OCI-LY3 (cell line): ENCODE measurements around the gene SLC16A11.
"Not testable (repeated sequence)": the region's sequence is repeated elsewhere in the genome, so short reads cannot be mapped to it uniquely, and the experiment has no call there.

Experiments used
- H2AFZ ChIP-seq: fragments of 200-600, 300-600 bp; shearing (Covaris generic); 2 replicates; pipeline ENCODE4 v1.6.0; 2014; ENCODE audit warnings: antibody characterized with exemption, low read depth, low read length
- H3K27ac ChIP-seq: fragments of 200-600, 300-600 bp; sonication (generic); 2 replicates; pipeline ENCODE4 v1.5.1; 2014; ENCODE audit warnings: mild to moderate bottlenecking, low read length, moderate library complexity, mixed read lengths
- H3K27me3 ChIP-seq: fragments of 200-600, 300-600 bp; sonication (generic); 2 replicates; pipeline ENCODE4 v1.6.1; 2014; ENCODE audit warnings: low read depth, low read length, mixed read lengths
- H3K36me3 ChIP-seq: fragments of 200-600, 300-600 bp; sonication (generic); replicated peaks from 2 replicates; pipeline ENCODE3; 2014; ENCODE audit warnings: low read depth, low read length, mixed read lengths
- H3K4me1 ChIP-seq: fragments of 300-600, 200-600 bp; sonication (generic); 2 replicates; pipeline ENCODE4 v1.6.1; 2014; ENCODE audit warnings: low read length, mixed read lengths
- H3K4me2 ChIP-seq: fragments of 200-600, 300-600 bp; sonication (generic); 2 replicates; pipeline ENCODE4 v1.6.1; 2014; ENCODE audit warnings: low read length, mixed read lengths
- H3K4me3 ChIP-seq: fragments of 300-600, 200-600 bp; sonication (generic); 2 replicates; pipeline ENCODE4 v1.5.1; 2014; ENCODE audit warnings: antibody characterized with exemption, mild to moderate bottlenecking, low read length, moderate library complexity
- H3K79me2 ChIP-seq: fragments of 300-600, 200-600 bp; shearing (Covaris generic); 2 replicates; pipeline ENCODE4 v1.6.1; 2014; ENCODE audit warnings: mild to moderate bottlenecking, low read length, mixed read lengths
- H3K9ac ChIP-seq: fragments of 300-600, 200-600 bp; shearing (Covaris generic); 2 replicates; pipeline ENCODE4 v1.6.0; 2014; ENCODE audit warnings: mild to moderate bottlenecking, low read length, moderate library complexity
- H3K9me3 ChIP-seq: fragments of 200-600, 300-600 bp; shearing (Covaris generic); 2 replicates; pipeline ENCODE4 v1.6.1; 2014; ENCODE audit warnings: low read length, mixed read lengths; ENCODE audit not compliant: insufficient read depth
- H4K20me1 ChIP-seq: fragments of 200-600, 300-600 bp; sonication (generic); 2 replicates; pipeline ENCODE4 v1.6.1; 2016; ENCODE audit warnings: low read length, mixed read lengths; ENCODE audit not compliant: insufficient read depth
- CTCF ChIP-seq: fragments of 200-600, 300-600 bp; sonication (generic); IDR thresholded peaks from 2 replicates; pipeline ENCODE4 v1.5.1; 2014; ENCODE audit warnings: antibody characterized with exemption, low read length, low read depth
- EZH2phosphoT487 ChIP-seq: fragments of 200-600 bp; shearing (Covaris generic); IDR thresholded peaks from 2 replicates; pipeline ENCODE4 v1.6.1; 2018; ENCODE audit warnings: antibody characterized with exemption, mixed run types, low read depth

SLC16A11 gene

DNA sequence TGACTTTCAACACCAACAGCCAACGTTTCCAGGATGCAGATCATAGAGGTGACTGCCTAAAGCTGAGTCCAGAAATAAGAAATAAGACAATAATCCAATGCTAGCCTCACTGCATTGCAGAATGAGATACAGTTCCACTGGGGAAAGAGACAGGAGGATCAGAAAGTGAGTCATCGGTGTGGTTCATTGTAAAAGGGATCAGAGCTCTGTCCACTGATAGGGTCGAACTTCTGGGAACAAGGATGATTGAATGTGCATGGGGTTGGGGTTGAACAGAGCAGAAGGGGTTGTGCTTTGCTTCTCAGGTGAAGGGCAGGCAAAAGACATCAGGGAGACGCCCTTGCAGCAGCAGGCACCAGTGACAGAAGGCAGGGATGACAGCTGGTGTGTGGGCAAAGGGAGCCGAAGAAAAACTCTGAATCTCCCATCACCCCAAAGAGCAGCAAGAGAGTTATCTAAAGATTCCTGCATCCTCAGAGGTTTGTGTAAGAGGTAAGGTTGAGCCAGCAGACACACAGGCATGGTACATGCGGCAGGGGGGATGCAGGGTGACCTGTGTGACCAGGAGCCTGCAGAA, 19.7 kb upstream of the SLC16A11 start:
- no peak overlapping the region for H3K4me2 ChIP-seq
- H3K27ac ChIP-seq, result no peak overlapping the region
- H3K79me2 ChIP-seq, result no peaks in the 10 kb centered on the region
- no peaks in the 10 kb centered on the region for H3K4me1 ChIP-seq
- no peaks in the 10 kb centered on the region for H3K9me3 ChIP-seq
- H3K9ac ChIP-seq, result no peak overlapping the region
- H3K36me3 ChIP-seq, result no peaks in the 10 kb centered on the region
- no peak overlapping the region for H3K4me3 ChIP-seq
- TF ChIP-seq CTCF (no peak), EZH2phosphoT487 (no peak)
- H2AFZ ChIP-seq, result no peak overlapping the region
- H3K27me3 ChIP-seq, result peaks cover 5% of the 10 kb centered on the region; the same call in 1 of the 2 replicates
- no peaks in the 10 kb centered on the region for H4K20me1 ChIP-seq

DNA sequence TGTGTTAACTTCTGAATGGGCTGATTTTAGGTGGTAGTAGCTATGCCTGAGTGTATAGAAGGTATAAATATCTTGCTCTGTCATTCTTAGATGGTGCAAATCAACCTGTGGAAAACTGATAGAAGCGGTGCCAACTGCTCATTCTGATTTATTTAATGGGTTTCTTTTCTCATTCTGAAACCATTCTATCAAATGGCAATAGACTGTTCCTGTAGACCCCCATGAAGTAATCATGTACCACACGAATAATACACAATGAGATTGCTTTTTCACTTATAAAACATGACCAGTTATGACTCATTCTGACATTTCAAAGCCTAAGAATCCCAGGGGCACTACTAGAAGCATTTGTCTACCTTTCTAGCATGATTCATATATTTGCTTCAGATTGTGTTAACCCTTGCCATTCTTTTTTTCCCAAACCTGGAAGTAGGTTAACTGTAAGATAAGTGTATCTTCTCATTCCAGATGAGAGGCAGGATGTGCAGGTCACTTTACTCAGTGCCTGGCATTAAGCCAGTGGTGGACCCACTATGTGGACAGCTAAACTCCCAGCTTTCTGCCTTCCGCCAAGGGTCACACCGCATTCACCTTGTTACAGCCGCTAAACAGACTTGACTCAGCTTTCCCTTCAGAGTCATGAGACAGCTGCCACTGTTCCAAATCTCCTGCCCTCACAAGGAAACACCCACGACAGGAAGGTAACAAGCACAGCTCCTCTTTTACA, 16.4 kb upstream of the SLC16A11 start:
- Histone ChIP-seq H3K9ac (no peak overlapping the region), H3K36me3 (no peaks in the 10 kb centered on the region), H2AFZ (no peak overlapping the region), H3K9me3 (no peaks in the 10 kb centered on the region), H3K4me2 (no peak overlapping the region), H4K20me1 (no peaks in the 10 kb centered on the region), H3K79me2 (no peaks in the 10 kb centered on the region), H3K27ac (no peak overlapping the region), H3K4me3 (no peak overlapping the region), H3K27me3 (peaks cover 5% of the 10 kb centered on the region; the same call in 1 of the 2 replicates), H3K4me1 (no peaks in the 10 kb centered on the region)
- TF ChIP-seq EZH2phosphoT487 (no peak), CTCF (no peak)

GRCh38 chr17:7058831-7059447, 15.0 kb upstream of the SLC16A11 start:
- no peak for TF ChIP-seq EZH2phosphoT487
- TF ChIP-seq CTCF, result no peak
- Histone ChIP-seq H3K9me3 (no peaks in the 10 kb centered on the region), H2AFZ (no peak overlapping the region), H3K27ac (no peak overlapping the region), H3K4me2 (no peak overlapping the region), H3K79me2 (no peaks in the 10 kb centered on the region), H4K20me1 (no peaks in the 10 kb centered on the region), H3K27me3 (peaks cover 5% of the 10 kb centered on the region; the same call in 1 of the 2 replicates), H3K9ac (no peak overlapping the region), H3K36me3 (no peaks in the 10 kb centered on the region), H3K4me1 (no peaks in the 10 kb centered on the region), H3K4me3 (no peak overlapping the region)

DNA sequence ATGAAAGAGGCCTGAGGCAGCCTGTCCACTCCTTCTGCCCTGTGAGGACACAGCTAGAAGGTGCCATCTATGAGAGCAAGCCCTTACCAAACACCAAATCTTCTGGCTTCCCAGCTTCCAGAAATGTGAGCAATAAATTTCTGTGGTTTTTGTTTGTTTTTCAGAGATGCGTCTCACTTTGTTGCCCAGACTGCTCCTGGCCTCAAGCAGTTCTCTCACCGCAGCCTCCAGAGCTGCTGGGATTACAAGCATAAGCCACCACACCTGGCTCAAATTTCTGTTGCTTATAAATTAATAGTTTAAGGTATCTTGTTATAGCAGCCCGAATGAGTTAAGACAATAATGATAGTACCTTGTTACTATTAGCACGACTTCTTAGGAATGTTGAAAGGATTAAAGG, 12.5 kb upstream of the SLC16A11 start:
- Histone ChIP-seq H3K4me2 (no peak overlapping the region), H3K36me3 (no peaks in the 10 kb centered on the region), H3K9ac (no peak overlapping the region), H3K9me3 (no peaks in the 10 kb centered on the region), H3K4me3 (no peak overlapping the region), H2AFZ (no peak overlapping the region), H3K4me1 (no peaks in the 10 kb centered on the region), H3K27me3 (peaks cover 3% of the 10 kb centered on the region; the same call in 1 of the 2 replicates), H3K79me2 (no peaks in the 10 kb centered on the region), H4K20me1 (no peaks in the 10 kb centered on the region), H3K27ac (no peak overlapping the region)
- TF ChIP-seq EZH2phosphoT487, result no peak

GRCh38 chr17:7050583-7050982, 6.7 kb upstream of the SLC16A11 start:
- not testable (repeated sequence) for H3K27ac ChIP-seq, H3K4me1 ChIP-seq, H3K9ac ChIP-seq, H3K79me2 ChIP-seq, H3K4me2 ChIP-seq, H3K36me3 ChIP-seq, H2AFZ ChIP-seq, H3K4me3 ChIP-seq, H4K20me1 ChIP-seq, H3K27me3 ChIP-seq, H3K9me3 ChIP-seq
